Activated naive CD8-positive, alpha-beta T cell (primary cell): Measurements from ENCODE around the gene ASB9.
"Not testable (repeated sequence)": the region's sequence is repeated elsewhere in the genome, so short reads cannot be mapped to it uniquely, and the experiment has no call there.

Source experiments
- H3K27ac Mint-ChIP-seq: one replicate; pipeline ENCODE4 v1.8.0; 2021; ENCODE audit warnings: mixed read lengths
- H3K27me3 Mint-ChIP-seq: one replicate; pipeline ENCODE4 v1.8.0; 2021; ENCODE audit warnings: mixed read lengths
- H3K36me3 Mint-ChIP-seq: one replicate; pipeline ENCODE4 v1.8.0; 2021; ENCODE audit warnings: mixed read lengths
- H3K4me1 Mint-ChIP-seq: one replicate; pipeline ENCODE4 v1.8.0; 2021; ENCODE audit warnings: low read depth, mixed read lengths
- H3K4me3 Mint-ChIP-seq: one replicate; pipeline ENCODE4 v1.8.0; 2021; ENCODE audit warnings: mild to moderate bottlenecking, mixed read lengths
- H3K9me3 Mint-ChIP-seq: one replicate; pipeline ENCODE4 v1.8.0; 2021; ENCODE audit warnings: low read depth, mixed read lengths

ASB9 gene

DNA sequence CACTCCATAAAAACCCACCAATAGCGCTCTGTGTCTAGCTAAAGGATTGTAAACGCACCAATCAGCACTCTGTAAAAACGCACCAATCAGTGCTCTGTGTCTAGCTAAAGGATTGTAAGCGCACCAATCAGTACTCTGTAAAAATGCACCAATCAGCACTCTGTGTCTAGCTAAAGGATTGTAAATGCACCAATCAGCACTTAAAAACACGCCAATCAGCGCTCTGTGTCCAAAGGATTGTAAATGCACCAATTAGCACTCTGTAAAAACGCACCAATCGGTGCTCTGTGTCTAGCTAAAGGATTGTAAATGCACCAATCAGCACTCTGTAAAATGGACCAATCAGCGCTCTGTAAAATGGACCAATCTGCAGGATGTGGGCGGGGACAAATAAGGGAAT lies 3.4 kb upstream of the ASB9 start:
- not testable (repeated sequence) for H3K4me1 Mint-ChIP-seq, H3K4me3 Mint-ChIP-seq, H3K27ac Mint-ChIP-seq, H3K36me3 Mint-ChIP-seq, H3K27me3 Mint-ChIP-seq, H3K9me3 Mint-ChIP-seq

DNA sequence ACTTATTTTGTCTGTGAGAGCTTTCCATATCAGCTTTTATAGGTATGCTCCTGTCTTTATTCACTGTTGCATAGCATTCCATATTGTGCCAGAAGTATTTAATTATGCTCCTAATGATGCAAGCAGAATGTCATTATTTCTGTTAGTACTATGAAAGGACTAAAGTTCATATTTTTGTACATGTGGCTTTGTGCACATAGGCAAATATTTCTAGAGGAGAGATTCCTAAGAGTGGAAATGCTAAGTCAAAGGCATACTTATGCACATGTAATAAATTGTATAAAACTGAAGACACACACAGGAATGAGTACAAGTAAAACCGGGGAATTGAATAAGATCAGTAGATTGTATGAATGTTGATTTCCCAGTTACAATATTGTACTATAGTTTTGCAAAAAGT lies 1.9 kb upstream of the ASB9 start:
- H3K9me3 Mint-ChIP-seq, result no peaks in the 10 kb centered on the region
- no peak overlapping the region for H3K4me3 Mint-ChIP-seq
- H3K27ac Mint-ChIP-seq, result no peak overlapping the region
- no peaks in the 10 kb centered on the region for H3K36me3 Mint-ChIP-seq
- no peaks in the 10 kb centered on the region for H3K27me3 Mint-ChIP-seq
- peaks cover 10% of the 10 kb centered on the region for H3K4me1 Mint-ChIP-seq

DNA sequence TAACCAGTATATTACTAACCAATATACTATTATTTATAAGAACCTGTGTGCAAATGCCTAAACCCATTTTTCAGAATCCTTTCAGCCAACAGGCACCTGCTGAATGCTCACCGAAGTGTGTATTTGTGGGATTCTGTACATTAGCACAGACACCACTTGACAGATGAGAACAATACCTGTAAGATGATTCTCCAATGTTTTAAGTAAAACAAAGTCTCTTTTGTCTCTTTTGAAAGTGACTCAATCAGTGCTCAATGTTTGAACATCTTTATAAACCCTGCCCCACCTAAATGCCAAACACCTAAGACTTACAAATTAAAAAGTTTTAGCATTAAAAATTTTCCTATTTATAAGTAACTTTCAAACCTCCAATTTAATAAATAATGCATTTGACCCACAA lies 763 bp downstream of the ASB9 start:
- H3K4me3 Mint-ChIP-seq, result no peak overlapping the region
- H3K9me3 Mint-ChIP-seq, result no peaks in the 10 kb centered on the region
- H3K27ac Mint-ChIP-seq, result no peak overlapping the region
- H3K4me1 Mint-ChIP-seq, result peaks cover 10% of the 10 kb centered on the region
- no peaks in the 10 kb centered on the region for H3K27me3 Mint-ChIP-seq
- no peaks in the 10 kb centered on the region for H3K36me3 Mint-ChIP-seq

DNA sequence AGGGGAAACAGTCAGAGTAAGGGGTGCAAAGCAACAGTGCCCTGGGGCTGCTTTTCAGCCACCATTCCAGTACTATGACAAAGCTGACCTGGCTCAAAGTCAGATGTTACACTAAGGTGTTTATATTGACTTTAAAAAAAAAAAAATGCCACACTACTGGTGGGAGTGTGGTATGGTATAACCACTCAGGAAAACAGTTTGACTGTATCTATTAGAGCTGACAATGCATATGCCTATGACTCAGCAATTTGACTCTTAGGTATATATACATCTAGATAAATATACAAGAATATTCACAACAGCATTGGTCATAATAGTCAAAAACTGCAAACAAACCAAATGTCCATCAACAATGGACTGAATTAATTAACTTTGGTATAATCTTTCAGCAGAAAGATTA lies 15.0 kb downstream of the ASB9 start:
- H3K9me3 Mint-ChIP-seq, result no peaks in the 10 kb centered on the region
- H3K36me3 Mint-ChIP-seq, result no peaks in the 10 kb centered on the region
- no peaks in the 10 kb centered on the region for H3K4me1 Mint-ChIP-seq
- no peak overlapping the region for H3K4me3 Mint-ChIP-seq
- H3K27me3 Mint-ChIP-seq, result no peaks in the 10 kb centered on the region
- no peak overlapping the region for H3K27ac Mint-ChIP-seq

DNA sequence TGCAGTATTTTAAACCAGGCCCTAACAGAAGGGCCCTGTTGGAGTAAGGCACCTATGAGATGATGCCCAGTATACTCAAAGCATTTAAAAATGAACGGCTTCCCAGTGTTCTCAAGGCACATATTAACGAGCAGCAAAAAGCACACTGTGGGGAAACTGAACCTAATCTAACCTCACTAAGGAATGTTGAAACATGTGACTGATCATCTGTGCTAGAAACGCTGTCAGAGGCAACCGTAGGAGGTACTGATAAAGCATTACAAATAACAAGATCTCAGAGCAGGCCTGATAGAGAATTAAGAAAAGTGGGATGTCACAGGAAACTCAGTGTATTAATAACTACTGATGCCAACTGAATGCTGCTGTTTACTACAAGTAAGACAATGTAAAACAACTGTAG lies 24.0 kb downstream of the ASB9 start:
- Mint-ChIP-seq H3K27ac (no peak overlapping the region), H3K4me1 (no peaks in the 10 kb centered on the region), H3K4me3 (no peak overlapping the region), H3K9me3 (no peaks in the 10 kb centered on the region), H3K27me3 (no peaks in the 10 kb centered on the region), H3K36me3 (no peaks in the 10 kb centered on the region)

DNA sequence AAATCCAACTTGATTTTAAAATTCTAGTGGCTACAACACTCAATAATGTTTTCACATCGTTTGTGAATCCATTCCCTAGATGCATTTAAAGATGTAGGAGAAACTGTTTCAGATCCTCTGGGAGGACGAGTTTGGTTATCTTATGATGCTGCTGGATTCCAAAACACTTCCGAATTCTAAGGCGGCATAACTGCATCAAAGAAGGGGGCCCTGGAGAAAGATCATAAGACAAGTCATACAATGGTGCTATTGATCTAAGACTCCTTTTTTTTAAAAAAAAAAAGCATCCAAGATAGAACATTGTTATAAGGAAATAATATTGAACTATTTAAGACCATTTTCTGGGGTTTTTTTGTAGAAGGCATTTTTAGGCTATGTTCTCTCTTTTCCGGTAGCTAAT lies 25.5 kb downstream of the ASB9 start:
- H3K9me3 Mint-ChIP-seq, result no peaks in the 10 kb centered on the region
- H3K27me3 Mint-ChIP-seq, result no peaks in the 10 kb centered on the region
- H3K36me3 Mint-ChIP-seq, result no peaks in the 10 kb centered on the region
- H3K27ac Mint-ChIP-seq, result no peak overlapping the region
- no peaks in the 10 kb centered on the region for H3K4me1 Mint-ChIP-seq
- H3K4me3 Mint-ChIP-seq, result no peak overlapping the region

GRCh38 chrX:15242899-15243555 lies 26.9 kb downstream of the ASB9 start:
- no peaks in the 10 kb centered on the region for H3K36me3 Mint-ChIP-seq
- H3K4me1 Mint-ChIP-seq, result no peaks in the 10 kb centered on the region
- H3K4me3 Mint-ChIP-seq, result no peak overlapping the region
- H3K9me3 Mint-ChIP-seq, result no peaks in the 10 kb centered on the region
- H3K27ac Mint-ChIP-seq, result no peak overlapping the region
- no peaks in the 10 kb centered on the region for H3K27me3 Mint-ChIP-seq

- Mint-ChIP-seq H3K4me3 (no peak overlapping the region), H3K27me3 (no peaks in the 10 kb centered on the region), H3K27ac (no peak overlapping the region)
Measured at GRCh38 chrX:15241301-15241700, 28.6 kb downstream of the ASB9 start.

DNA sequence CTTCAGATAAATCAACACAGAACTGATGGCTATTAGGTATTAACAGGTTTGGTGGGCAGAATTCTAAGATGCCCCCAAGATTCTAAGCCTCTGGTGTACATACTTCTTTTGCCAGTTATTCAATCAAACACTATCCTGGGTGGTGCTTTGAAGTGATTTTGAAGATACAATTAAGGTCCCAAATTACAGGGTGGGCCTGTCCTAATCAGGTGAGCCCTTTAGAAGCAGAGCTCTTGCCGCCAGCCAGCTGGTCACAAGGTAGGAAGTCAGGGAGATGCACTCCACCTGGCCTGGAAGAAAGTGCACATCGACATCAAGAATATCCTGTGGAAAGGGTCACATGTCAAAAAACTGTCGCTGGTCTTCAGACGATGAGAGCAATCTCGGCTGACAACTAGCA lies 29.5 kb downstream of the ASB9 start:
- no peaks in the 10 kb centered on the region for H3K9me3 Mint-ChIP-seq
- no peaks in the 10 kb centered on the region for H3K36me3 Mint-ChIP-seq
- H3K27ac Mint-ChIP-seq, result no peak overlapping the region
- no peaks in the 10 kb centered on the region for H3K27me3 Mint-ChIP-seq
- no peaks in the 10 kb centered on the region for H3K4me1 Mint-ChIP-seq
- H3K4me3 Mint-ChIP-seq, result no peak overlapping the region

More at GRCh38 chrX:15241301-15241700, 28.6 kb downstream of the ASB9 start:
- Mint-ChIP-seq H3K36me3 (no peaks in the 10 kb centered on the region), H3K9me3 (no peaks in the 10 kb centered on the region), H3K4me1 (no peaks in the 10 kb centered on the region)

GRCh38 chrX:15236146-15236545 lies 33.7 kb downstream of the ASB9 start:
- H3K4me3 Mint-ChIP-seq, result no peak overlapping the region
- H3K4me1 Mint-ChIP-seq, result no peaks in the 10 kb centered on the region
- no peaks in the 10 kb centered on the region for H3K27me3 Mint-ChIP-seq
- H3K9me3 Mint-ChIP-seq, result no peaks in the 10 kb centered on the region
- no peak overlapping the region for H3K27ac Mint-ChIP-seq
- H3K36me3 Mint-ChIP-seq, result no peaks in the 10 kb centered on the region

DNA sequence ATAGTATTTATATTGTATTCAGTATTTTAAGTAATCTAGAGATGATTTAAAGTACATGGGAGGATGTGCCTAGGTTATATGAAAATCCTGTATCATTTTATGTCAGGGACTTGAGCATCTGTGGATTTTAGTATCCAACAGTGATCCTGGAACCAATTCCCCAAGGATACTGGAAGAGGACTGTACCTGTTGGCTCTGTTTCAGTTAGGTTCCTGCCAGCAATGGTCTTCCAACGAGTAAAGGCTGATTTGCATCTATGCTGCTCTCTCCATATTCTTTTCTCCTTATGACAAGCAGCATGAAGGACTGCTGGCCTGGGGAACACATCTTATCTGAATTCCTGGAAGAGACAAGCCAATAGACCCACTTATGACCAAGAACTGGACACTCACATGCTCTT lies 34.9 kb downstream of the ASB9 start:
- H3K4me3 Mint-ChIP-seq, result no peak overlapping the region
- H3K9me3 Mint-ChIP-seq, result no peaks in the 10 kb centered on the region
- no peak overlapping the region for H3K27ac Mint-ChIP-seq
- H3K36me3 Mint-ChIP-seq, result no peaks in the 10 kb centered on the region
- H3K4me1 Mint-ChIP-seq, result no peaks in the 10 kb centered on the region
- no peaks in the 10 kb centered on the region for H3K27me3 Mint-ChIP-seq

- Mint-ChIP-seq H3K9me3 (no peaks in the 10 kb centered on the region), H3K4me1 (no peaks in the 10 kb centered on the region), H3K4me3 (no peak overlapping the region), H3K36me3 (no peaks in the 10 kb centered on the region), H3K27ac (no peak overlapping the region), H3K27me3 (no peaks in the 10 kb centered on the region)
Measured at GRCh38 chrX:15233416-15234015, 36.4 kb downstream of the ASB9 start.

- Mint-ChIP-seq H3K4me3 (no peak overlapping the region), H3K27ac (no peak overlapping the region), H3K36me3 (no peaks in the 10 kb centered on the region), H3K27me3 (no peaks in the 10 kb centered on the region), H3K9me3 (no peaks in the 10 kb centered on the region), H3K4me1 (no peaks in the 10 kb centered on the region)
Measured at GRCh38 chrX:15224747-15225146, 45.1 kb downstream of the ASB9 start.

DNA sequence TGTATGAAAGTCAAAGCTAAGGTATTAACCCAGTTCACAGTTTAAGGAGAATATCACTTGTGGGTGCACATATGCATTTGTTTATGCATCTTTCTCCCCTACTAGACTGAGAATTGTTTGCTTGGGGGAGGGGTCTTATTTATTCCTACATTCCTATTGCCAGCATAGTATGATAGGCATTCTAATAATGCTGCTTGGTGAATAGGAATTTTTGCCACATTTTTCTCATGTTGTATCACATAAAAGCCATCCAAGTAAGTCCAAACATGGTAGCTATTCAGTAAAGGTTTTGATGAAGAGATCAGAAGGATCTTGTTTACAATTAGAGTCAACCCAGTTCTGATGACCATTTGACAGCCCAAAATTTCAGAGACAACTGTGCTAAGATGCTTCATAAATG lies 48.6 kb downstream of the ASB9 start:
- Mint-ChIP-seq H3K27me3 (no peaks in the 10 kb centered on the region), H3K9me3 (no peaks in the 10 kb centered on the region), H3K4me1 (no peaks in the 10 kb centered on the region), H3K27ac (no peak overlapping the region), H3K4me3 (no peak overlapping the region), H3K36me3 (no peaks in the 10 kb centered on the region)

GRCh38 chrX:15217161-15217560 lies 52.7 kb downstream of the ASB9 start:
- no peak overlapping the region for H3K4me3 Mint-ChIP-seq
- no peak overlapping the region for H3K27ac Mint-ChIP-seq
- no peaks in the 10 kb centered on the region for H3K9me3 Mint-ChIP-seq
- no peaks in the 10 kb centered on the region for H3K27me3 Mint-ChIP-seq
- H3K4me1 Mint-ChIP-seq, result no peaks in the 10 kb centered on the region
- no peaks in the 10 kb centered on the region for H3K36me3 Mint-ChIP-seq

GRCh38 chrX:15216280-15216679 lies 53.6 kb downstream of the ASB9 start:
- Mint-ChIP-seq H3K27me3 (no peaks in the 10 kb centered on the region), H3K4me1 (no peaks in the 10 kb centered on the region), H3K4me3 (no peak overlapping the region), H3K9me3 (no peaks in the 10 kb centered on the region), H3K36me3 (no peaks in the 10 kb centered on the region), H3K27ac (no peak overlapping the region)
